CD4-positive, alpha-beta T cell treated with Interleukin-6 at 100 ng/mL for 8 hours (primary cell): ENCODE measurements around the gene CCDC61.

ENCODE experiments used
- DNase-seq: peaks from one replicate; pipeline ENCODE4 v3.0.0-alpha.2; 2020; ENCODE audit warnings: mixed read lengths, low spot score

Gene CCDC61

GRCh38 chr19:45975306-45976070 is 19.8 kb upstream of the CCDC61 start:
- DNase-seq = no peak

DNA sequence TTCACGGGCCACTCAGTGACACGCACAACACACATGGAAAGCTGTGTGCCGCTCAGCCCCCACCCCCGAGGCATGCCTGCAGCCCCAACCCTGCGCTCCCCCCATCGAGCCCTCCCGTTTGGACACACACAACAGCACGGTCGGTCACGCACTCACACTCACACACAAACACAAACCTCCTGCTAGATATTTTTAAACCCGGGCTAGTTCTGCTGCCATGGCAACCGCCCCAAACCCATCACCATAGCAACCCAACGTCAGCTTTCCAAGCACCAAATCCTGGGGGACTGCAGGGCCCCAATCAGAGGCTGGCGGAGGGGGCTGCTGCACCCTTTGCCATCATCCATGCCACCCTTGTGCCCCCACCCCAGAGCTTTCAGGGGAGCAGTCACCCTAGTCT is 19.1 kb upstream of the CCDC61 start:
- no peak for DNase-seq

- no peak for DNase-seq
These were observed 17.1 kb upstream of the CCDC61 start for GRCh38 chr19:45978156-45978555.

DNA sequence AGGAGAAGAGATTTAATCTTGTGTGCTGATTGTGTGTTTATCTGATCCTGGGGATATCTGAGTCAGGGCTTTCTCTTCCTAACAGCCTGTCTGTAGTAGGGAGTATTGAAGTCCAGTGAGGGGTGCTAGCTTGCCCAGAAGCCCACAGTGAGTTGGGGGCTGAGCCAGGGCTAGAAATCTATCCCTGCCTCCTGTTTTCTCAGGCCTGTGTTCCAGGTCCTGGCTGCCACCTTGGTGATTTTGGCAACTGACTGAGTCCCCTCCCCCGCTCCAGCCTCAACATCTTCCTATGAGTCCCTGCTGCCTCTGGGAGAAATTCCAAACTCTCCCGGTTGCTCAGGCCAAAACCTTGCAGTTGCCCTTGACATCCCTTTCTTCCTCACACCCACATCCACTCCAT is 13.9 kb upstream of the CCDC61 start:
- no peak for DNase-seq

DNA sequence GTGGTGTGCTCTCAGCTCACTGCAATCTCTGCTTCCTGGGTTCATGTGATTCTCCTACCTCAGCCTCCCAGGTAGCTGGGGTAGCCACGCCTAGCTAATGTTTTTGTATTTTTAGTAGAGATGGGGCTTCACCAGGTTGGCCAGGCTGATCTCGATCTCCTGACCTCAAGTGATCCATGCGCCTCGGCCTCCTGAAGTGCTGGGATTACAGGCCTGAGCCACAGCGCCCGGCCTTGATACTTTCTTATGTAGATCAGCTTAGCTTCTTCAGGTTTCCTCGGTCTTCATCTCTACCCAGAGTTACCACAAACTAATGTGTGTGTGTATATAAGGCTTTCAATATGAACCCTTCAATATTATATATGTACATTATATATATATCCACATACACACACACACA is 9.9 kb upstream of the CCDC61 start:
- no peak for DNase-seq

DNA sequence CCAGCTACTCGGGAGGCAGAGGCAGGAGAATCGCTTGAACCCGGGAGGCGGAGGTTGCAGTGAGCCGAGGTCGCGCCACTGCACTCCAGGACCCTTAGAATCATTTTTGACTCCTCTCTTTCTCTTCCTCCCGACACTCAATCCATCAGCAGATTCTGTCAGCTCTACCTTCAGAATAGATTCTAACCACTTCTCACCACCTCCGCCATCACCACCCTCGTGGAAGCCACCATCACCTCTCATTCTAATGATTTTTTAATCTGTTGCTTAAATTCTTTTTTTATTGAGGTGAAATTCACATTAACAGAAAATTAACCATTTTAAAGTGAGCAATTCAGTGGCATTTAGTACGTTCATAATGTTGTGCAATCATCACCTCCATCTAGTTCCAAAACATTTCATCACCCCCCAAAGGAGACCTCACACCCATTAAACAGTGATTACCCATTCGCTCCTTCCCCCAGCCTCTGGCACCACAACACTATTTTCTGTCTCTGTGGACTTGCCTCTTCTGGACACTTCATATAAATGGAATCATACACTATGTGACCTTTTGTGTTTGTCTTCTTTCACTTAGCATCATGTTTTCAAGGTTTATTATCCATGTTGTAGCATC is 5.0 kb upstream of the CCDC61 start:
- no peak for DNase-seq

GRCh38 chr19:45994456-45994997 is 740 bp upstream of the CCDC61 start:
- DNase-seq = no peak

DNA sequence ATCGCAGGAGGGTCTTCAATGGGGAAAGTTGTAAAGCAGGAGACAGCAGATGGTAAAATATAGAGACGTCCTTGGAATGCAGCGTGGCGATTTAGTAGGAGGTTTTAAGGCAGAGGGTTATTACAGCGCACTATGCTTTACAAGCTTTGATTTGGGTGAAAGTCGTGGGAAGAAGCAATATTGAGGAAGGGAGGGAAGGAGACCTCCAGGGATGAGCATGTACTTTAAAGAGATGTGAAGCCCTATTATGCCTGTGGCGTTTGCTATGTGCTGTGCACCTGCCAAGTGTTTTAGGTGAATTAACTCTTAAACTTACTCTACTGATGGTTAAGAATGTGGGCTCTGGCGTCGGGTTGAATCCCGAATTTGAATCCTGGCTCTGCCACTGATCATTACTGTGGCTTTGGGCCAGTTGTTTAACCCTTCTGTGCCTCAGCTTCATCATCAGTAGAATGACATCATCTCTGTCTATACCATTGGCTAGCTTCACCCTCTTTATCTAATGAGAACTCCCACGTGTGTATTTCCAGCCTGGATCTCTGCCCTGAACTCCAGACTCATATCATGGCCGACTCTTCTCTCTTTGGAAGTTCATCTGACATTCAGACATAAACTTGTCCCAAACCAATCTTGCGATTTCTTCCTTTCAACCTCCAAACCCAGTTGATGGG is 583 bp downstream of the CCDC61 start:
- no peak for DNase-seq

- no peak for DNase-seq
These were observed 1.7 kb downstream of the CCDC61 start for GRCh38 chr19:45996933-45997332.

- DNase-seq = no peak
These were observed 3.6 kb downstream of the CCDC61 start for GRCh38 chr19:45998834-45999233.

GRCh38 chr19:45999653-46000121 is 4.4 kb downstream of the CCDC61 start:
- DNase-seq = no peak

- DNase-seq = peak; percentile 82
These were observed 5.4 kb downstream of the CCDC61 start for GRCh38 chr19:46000491-46001246.

GRCh38 chr19:46002678-46003275 is 7.5 kb downstream of the CCDC61 start:
- DNase-seq = no peak

GRCh38 chr19:46006411-46006810 is 11.1 kb downstream of the CCDC61 start:
- no peak for DNase-seq

GRCh38 chr19:46009530-46010510 is 14.6 kb downstream of the CCDC61 start:
- DNase-seq = peak; percentile 51

GRCh38 chr19:46014534-46014933 is 19.3 kb downstream of the CCDC61 start:
- DNase-seq = no peak

- DNase-seq = peak; percentile 60
These were observed 19.8 kb downstream of the CCDC61 start for GRCh38 chr19:46014941-46015686.

- peak; percentile 10 for DNase-seq
These were observed 20.6 kb downstream of the CCDC61 start for GRCh38 chr19:46015687-46016425.
